Measurements from ENCODE around the gene CCL17. TPM values are rescaled to one million over a fixed set of nuclear protein-coding genes. Genes with fewer than 3 reads are reported as not detected.

Gene CCL17
- total and polyA plus RNA-seq, 9 of the 15 experiments (the other 6 are each of a cell fraction or from before 2014, with no cell fraction given) = not detected

DNA sequence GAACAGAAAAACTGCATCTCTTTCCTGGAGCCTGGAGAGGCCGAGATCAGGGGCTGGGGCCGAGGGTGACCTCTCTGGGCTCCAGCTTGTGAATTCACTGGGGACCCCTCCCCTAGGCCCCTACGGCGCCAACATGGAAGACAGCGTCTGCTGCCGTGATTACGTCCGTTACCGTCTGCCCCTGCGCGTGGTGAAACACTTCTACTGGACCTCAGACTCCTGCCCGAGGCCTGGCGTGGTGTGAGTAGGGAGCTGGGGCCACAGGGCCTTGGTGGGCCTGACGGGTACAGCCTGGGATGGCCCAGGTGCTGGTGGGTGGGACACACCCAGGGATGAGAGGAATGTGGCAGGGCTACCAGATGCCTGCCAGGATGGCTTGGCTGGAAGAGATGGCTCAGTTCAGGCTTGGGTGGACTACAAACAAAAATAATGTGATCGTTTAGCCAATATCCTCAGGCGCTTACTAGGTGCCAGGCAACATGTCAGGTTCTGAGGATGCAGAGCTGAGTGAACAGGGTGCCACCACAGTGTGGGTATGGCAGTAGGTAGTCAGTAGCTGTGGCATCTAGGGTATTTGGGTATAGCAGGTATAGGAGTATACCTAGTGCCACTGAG lies 44.1 kb upstream of the CCL17 start:
- no peak for DNase-seq (ENCODE audit: extremely low read depth in 1 of 4, low spot score in 3 of 4)
- in situ Hi-C loops (cut with MboI) (no loop called here), intact Hi-C loops (cut with micrococcal nuclease) (no loop called here)
- Histone ChIP-seq H4K20me1 (replicated peaks; ENCODE audit: control insufficient read depth, insufficient read depth, low read length) (peaks cover 7% of the 10 kb centered on the region; the same call in 1 of the 2 replicates), H3K4me1 (replicated peaks in 1 of 2; ENCODE audit: control insufficient read depth in 2 of 2, insufficient read depth in 2 of 2, low read length in 2 of 2) (peaks cover 0 to 4% of the 10 kb centered on the region in 2 experiments; a peak in 1 of 5 replicates), H3K27ac (ENCODE audit: extremely low read depth, low read depth, low read length) (no peak overlapping the region), H3K79me2 (ENCODE audit: control insufficient read depth, insufficient read depth, low read length) (no peaks in the 10 kb centered on the region), H3K9me1 (ENCODE audit: control insufficient read depth, insufficient read depth, low read length) (no peaks in the 10 kb centered on the region), H3K4me3 (no peak overlapping the region), H3K27me3 (ENCODE audit: control insufficient read depth in 2 of 2, insufficient read depth in 2 of 2, low read length in 2 of 2) (peaks cover 6 to 44% of the 10 kb centered on the region in 2 experiments; a peak in 4 of 5 replicates), H3K9ac (ENCODE audit: insufficient read depth in 1 of 2, low read depth in 2 of 2, low read length in 2 of 2) (peak overlapping the region in 1 of 2 experiments; percentile 47; a peak in 1 of 4 replicates), H3K4me2 (ENCODE audit: insufficient read depth, low read length) (no peak overlapping the region), H3K36me3 (ENCODE audit: control insufficient read depth, insufficient read depth, low read length) (no peaks in the 10 kb centered on the region), H3K9me3 (replicated peaks; ENCODE audit: control insufficient read depth, insufficient read depth, low read depth, low read length) (no peaks in the 10 kb centered on the region), H2AFZ (ENCODE audit: low read depth, low read length) (no peak overlapping the region)
- ChIA-PET CTCF (ENCODE audit: low intra/inter-chr PET ratio) (no interaction called here), POLR2A (no interaction called here)
- BruUV-seq (replicated peaks) = no TSS peak
- no peak for FAIRE-seq
- 3% methylated on average over 15 of the region's 16 CpGs for WGBS (ENCODE audit: insufficient coverage, low coverage, missing lambda C conversion rate)
- ATAC-seq = no peak
- TF ChIP-seq PHF8 (IDR thresholded peaks at IDR 0.05; ENCODE audit: borderline replicate concordance, low read length) = no peak
- TF ChIP-seq CCNT2 (IDR thresholded peaks at IDR 0.05; ENCODE audit: borderline replicate concordance, extremely low read depth, insufficient read length, low read depth, low read length) = no peak
- TF ChIP-seq, protein P1, sequence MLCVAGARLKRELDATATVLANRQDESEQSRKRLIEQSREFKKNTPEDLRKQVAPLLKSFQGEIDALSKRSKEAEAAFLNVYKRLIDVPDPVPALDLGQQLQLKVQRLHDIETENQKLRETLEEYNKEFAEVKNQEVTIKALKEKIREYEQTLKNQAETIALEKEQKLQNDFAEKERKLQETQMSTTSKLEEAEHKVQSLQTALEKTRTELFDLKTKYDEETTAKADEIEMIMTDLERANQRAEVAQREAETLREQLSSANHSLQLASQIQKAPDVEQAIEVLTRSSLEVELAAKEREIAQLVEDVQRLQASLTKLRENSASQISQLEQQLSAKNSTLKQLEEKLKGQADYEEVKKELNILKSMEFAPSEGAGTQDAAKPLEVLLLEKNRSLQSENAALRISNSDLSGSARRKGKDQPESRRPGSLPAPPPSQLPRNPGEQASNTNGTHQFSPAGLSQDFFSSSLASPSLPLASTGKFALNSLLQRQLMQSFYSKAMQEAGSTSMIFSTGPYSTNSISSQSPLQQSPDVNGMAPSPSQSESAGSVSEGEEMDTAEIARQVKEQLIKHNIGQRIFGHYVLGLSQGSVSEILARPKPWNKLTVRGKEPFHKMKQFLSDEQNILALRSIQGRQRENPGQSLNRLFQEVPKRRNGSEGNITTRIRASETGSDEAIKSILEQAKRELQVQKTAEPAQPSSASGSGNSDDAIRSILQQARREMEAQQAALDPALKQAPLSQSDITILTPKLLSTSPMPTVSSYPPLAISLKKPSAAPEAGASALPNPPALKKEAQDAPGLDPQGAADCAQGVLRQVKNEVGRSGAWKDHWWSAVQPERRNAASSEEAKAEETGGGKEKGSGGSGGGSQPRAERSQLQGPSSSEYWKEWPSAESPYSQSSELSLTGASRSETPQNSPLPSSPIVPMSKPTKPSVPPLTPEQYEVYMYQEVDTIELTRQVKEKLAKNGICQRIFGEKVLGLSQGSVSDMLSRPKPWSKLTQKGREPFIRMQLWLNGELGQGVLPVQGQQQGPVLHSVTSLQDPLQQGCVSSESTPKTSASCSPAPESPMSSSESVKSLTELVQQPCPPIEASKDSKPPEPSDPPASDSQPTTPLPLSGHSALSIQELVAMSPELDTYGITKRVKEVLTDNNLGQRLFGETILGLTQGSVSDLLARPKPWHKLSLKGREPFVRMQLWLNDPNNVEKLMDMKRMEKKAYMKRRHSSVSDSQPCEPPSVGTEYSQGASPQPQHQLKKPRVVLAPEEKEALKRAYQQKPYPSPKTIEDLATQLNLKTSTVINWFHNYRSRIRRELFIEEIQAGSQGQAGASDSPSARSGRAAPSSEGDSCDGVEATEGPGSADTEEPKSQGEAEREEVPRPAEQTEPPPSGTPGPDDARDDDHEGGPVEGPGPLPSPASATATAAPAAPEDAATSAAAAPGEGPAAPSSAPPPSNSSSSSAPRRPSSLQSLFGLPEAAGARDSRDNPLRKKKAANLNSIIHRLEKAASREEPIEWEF (CRISPR knock-in tag; IDR thresholded peaks at IDR 0.05) = no peak
- no peak for TF ChIP-seq ZFX (CRISPR knock-in tag; IDR thresholded peaks at IDR 0.05)
- TF ChIP-seq, protein P2, sequence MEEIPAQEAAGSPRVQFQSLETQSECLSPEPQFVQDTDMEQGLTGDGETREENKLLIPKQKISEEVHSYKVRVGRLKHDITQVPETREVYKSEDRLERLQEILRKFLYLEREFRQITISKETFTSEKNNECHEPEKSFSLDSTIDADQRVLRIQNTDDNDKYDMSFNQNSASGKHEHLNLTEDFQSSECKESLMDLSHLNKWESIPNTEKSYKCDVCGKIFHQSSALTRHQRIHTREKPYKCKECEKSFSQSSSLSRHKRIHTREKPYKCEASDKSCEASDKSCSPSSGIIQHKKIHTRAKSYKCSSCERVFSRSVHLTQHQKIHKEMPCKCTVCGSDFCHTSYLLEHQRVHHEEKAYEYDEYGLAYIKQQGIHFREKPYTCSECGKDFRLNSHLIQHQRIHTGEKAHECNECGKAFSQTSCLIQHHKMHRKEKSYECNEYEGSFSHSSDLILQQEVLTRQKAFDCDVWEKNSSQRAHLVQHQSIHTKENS (CRISPR knock-in tag; IDR thresholded peaks at IDR 0.05) = no peak
- TF ChIP-seq, protein P3, sequence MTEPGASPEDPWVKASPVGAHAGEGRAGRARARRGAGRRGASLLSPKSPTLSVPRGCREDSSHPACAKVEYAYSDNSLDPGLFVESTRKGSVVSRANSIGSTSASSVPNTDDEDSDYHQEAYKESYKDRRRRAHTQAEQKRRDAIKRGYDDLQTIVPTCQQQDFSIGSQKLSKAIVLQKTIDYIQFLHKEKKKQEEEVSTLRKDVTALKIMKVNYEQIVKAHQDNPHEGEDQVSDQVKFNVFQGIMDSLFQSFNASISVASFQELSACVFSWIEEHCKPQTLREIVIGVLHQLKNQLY (CRISPR knock-in tag; conservative IDR thresholded peaks at IDR 0.05) = no peak
- TF ChIP-seq IRF9 (tag; IDR thresholded peaks at IDR 0.05) = no peak
- no peak for TF ChIP-seq ARHGAP35 (IDR thresholded peaks at IDR 0.05; ENCODE audit: partially characterized antibody)
- no peak for TF ChIP-seq PML (IDR thresholded peaks at IDR 0.05; ENCODE audit: low read length)
- TF ChIP-seq SMARCB1 (IDR thresholded peaks at IDR 0.05; ENCODE audit: insufficient read length, low read depth) = no peak
- TF ChIP-seq RB1 (IDR thresholded peaks at IDR 0.05; ENCODE audit: low read depth) = no peak
